ENCODE data around the gene NTF4. TPM values are rescaled to one million over a fixed set of nuclear protein-coding genes. Genes with fewer than 3 reads are reported as not detected.
"Not testable (repeated sequence)": the region's sequence is repeated elsewhere in the genome, so short reads cannot be mapped to it uniquely, and the experiment has no call there.

Gene NTF4
- total RNA-seq, 1 donor = not detected

DNA sequence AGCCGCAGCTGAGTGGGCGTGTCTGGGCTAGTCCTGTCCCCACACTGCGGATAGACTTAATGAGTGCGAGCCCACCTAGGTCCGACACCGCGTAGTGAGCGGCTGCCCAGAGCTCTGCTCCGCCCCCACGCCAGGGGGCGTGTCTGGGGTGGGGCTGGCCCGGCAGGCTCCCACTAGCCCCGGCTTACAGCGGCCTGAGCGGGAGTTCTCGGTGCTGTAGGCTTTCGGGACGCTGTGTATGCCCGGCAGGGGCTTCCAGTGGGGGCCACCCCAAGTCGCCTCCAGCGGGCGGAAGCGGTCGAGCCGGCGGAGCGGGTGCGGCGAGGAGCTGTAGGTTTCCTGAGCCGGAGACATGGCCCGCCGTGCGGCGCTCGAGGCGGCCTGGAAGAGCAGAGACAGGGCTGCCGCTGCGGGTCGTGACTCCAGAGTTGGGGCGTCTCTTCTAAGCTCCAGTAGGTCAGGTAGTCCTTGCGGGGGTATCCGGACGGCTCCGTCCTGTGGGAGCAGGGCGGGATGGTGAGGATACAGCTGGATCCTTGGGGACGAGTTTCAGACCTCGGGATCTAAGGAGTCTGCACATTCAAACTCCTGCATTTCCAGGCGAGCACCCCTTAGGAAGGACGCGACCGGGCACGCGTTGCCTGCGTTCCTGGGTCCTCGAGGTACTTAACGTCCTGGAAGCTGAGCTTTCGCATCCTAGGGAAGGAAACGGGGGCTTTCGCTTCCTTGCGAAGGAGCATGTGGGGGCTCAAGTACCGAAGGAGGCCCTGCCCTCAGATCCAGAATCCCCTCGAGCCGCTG, 8.3 kb downstream of the NTF4 start:
- H3K79me2 ChIP-seq (ENCODE audit: insufficient read depth, low read length) = peaks cover 14% of the 10 kb centered on the region
- H3K36me3 ChIP-seq (ENCODE audit: insufficient read depth, low read length) = no peaks in the 10 kb centered on the region
- peaks cover 3% of the 10 kb centered on the region for H4K20me1 ChIP-seq (ENCODE audit: insufficient read depth, low read length)
- peak overlapping the region; percentile 81 for H2AFZ ChIP-seq (ENCODE audit: low read length)
- peak; percentile 97 for DNase-seq (ENCODE audit: insufficient read length, low spot score, missing footprints)
- peak overlapping the region; percentile 86 for H3K4me2 ChIP-seq (ENCODE audit: insufficient read depth, low read length)
- H3K27ac ChIP-seq (ENCODE audit: low read depth, low read length) = no peak overlapping the region
- peaks cover 10% of the 10 kb centered on the region for H3K4me1 ChIP-seq (ENCODE audit: insufficient read depth, low read length)
- H3K9me3 ChIP-seq (ENCODE audit: low read depth, low read length) = no peaks in the 10 kb centered on the region
- TF ChIP-seq, protein P1, sequence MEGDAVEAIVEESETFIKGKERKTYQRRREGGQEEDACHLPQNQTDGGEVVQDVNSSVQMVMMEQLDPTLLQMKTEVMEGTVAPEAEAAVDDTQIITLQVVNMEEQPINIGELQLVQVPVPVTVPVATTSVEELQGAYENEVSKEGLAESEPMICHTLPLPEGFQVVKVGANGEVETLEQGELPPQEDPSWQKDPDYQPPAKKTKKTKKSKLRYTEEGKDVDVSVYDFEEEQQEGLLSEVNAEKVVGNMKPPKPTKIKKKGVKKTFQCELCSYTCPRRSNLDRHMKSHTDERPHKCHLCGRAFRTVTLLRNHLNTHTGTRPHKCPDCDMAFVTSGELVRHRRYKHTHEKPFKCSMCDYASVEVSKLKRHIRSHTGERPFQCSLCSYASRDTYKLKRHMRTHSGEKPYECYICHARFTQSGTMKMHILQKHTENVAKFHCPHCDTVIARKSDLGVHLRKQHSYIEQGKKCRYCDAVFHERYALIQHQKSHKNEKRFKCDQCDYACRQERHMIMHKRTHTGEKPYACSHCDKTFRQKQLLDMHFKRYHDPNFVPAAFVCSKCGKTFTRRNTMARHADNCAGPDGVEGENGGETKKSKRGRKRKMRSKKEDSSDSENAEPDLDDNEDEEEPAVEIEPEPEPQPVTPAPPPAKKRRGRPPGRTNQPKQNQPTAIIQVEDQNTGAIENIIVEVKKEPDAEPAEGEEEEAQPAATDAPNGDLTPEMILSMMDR (IDR thresholded peaks at IDR 0.05; ENCODE audit: extremely low read depth, low read depth, low read length) = no peak
- H3K27me3 ChIP-seq (ENCODE audit: insufficient read depth, low read length) = no peaks in the 10 kb centered on the region
- peak overlapping the region; percentile 81 for H3K4me3 ChIP-seq (ENCODE audit: insufficient read depth, low read length)

DNA sequence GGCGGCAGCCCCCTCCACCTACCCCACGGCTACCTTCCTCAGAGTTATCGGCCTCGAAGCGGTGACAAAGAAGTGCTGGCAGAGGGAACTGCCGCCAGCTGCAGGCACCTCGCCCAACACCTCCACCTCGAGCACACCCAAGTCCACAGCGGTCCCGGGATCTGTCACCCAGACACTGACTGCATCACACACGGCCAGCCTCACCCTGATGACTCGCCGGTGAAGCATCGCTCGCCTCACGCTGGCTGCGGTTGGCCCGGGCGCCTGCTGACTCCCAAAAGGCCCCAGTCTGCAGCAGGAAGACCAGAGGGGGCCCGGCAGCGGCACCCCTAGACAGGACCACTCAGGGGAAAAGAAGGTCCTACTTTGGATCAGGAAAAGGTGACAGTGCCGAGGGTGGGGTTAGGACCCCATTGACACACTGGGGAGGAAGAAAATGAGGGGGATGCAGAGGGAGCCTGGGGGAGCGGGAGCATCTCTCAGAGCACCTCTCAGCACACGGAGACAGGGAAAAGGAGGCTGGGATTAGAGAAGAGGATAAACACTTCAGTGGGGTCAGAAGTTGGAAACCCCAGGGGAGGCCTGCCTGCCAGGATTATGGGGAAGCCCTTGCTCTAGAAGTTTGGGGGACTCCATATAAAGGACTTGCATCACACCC, 14.1 kb downstream of the NTF4 start:
- not testable (repeated sequence) for H3K4me1 ChIP-seq (ENCODE audit: insufficient read depth, low read length); H3K9me3 ChIP-seq (ENCODE audit: low read depth, low read length); H3K27me3 ChIP-seq (ENCODE audit: insufficient read depth, low read length); H3K79me2 ChIP-seq (ENCODE audit: insufficient read depth, low read length); H3K4me3 ChIP-seq (ENCODE audit: insufficient read depth, low read length); H4K20me1 ChIP-seq (ENCODE audit: insufficient read depth, low read length); H3K36me3 ChIP-seq (ENCODE audit: insufficient read depth, low read length); H2AFZ ChIP-seq (ENCODE audit: low read length); H3K27ac ChIP-seq (ENCODE audit: low read depth, low read length)
- H3K4me2 ChIP-seq (ENCODE audit: insufficient read depth, low read length) = peak overlapping the region; percentile 33
- peak; percentile 96 for DNase-seq (ENCODE audit: insufficient read length, low spot score, missing footprints)

DNA sequence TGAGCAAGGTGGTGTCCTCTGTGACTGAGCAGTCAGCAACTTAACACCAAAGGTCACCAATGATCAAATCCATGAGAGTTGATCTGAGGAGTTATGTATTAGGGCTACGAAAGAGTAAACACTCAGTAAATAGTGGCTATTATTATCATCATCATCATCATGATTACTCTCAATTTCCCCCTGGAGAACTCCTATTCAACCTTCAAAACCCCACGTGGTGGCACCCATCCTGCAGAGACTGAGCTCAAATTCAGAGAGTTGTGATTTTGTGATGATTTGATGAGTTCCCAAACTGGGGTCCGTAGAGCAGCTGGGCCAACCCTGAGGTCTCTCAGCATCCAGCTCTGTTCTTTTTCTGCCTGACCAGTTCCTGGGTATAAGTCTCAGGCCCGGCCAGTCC, 14.8 kb downstream of the NTF4 start:
- H3K36me3 ChIP-seq (ENCODE audit: insufficient read depth, low read length); H3K79me2 ChIP-seq (ENCODE audit: insufficient read depth, low read length); H3K4me1 ChIP-seq (ENCODE audit: insufficient read depth, low read length); H3K4me3 ChIP-seq (ENCODE audit: insufficient read depth, low read length); H4K20me1 ChIP-seq (ENCODE audit: insufficient read depth, low read length); H3K27me3 ChIP-seq (ENCODE audit: insufficient read depth, low read length); H3K4me2 ChIP-seq (ENCODE audit: insufficient read depth, low read length); H2AFZ ChIP-seq (ENCODE audit: low read length); H3K9me3 ChIP-seq (ENCODE audit: low read depth, low read length); H3K27ac ChIP-seq (ENCODE audit: low read depth, low read length): not testable (repeated sequence)
- peak; percentile 9 for DNase-seq (ENCODE audit: insufficient read length, low spot score, missing footprints)

DNA sequence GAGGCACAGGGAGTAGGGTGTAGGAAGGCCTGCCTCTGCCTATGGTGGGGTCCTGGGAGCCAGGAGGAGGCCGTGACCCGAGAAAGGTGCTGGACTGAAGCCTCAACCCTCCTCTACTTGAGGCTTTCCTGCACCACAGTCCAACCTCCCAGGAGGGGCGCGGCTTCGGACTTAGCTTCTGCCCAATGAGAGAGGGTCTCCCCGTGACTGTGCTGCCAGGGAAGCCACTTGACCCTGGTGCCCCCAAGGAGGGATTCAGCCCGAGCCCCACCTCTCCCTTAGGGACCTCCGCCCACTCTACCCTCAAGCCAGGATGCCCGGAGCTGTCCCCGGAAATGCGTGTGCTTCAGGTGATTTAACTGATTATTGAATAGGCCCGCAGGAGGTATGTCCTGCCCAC, 15.6 kb downstream of the NTF4 start, which contains the start of gene CGB8:
TSS of gene CGB8 (minus strand) at position 101 of the 400 bp plus-strand sequence. CDS start 372 bp downstream, outside the sequence.
- H4K20me1 ChIP-seq (ENCODE audit: insufficient read depth, low read length); H3K27ac ChIP-seq (ENCODE audit: low read depth, low read length); H3K27me3 ChIP-seq (ENCODE audit: insufficient read depth, low read length); H3K36me3 ChIP-seq (ENCODE audit: insufficient read depth, low read length); DNase-seq (ENCODE audit: insufficient read length, low spot score, missing footprints); H3K79me2 ChIP-seq (ENCODE audit: insufficient read depth, low read length); H3K4me3 ChIP-seq (ENCODE audit: insufficient read depth, low read length); H3K9me3 ChIP-seq (ENCODE audit: low read depth, low read length); H3K4me1 ChIP-seq (ENCODE audit: insufficient read depth, low read length); H3K4me2 ChIP-seq (ENCODE audit: insufficient read depth, low read length); H2AFZ ChIP-seq (ENCODE audit: low read length): not testable (repeated sequence)

DNA sequence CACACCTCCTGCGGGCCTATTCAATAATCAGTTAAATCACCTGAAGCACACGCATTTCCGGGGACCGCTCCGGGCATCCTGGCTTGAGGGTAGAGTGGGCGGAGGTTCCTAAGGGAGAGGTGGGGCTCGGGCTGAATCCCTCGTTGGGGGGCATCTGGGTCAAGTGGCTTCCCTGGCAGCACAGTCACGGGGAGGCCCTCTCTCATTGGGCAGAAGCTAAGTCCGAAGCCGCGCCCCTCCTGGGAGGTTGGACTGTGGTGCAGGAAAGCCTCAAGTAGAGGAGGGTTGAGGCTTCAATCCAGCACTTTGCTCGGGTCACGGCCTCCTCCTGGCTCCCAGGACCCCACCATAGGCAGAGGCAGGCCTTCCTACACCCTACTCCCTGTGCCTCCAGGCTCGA, 21.1 kb downstream of the NTF4 start, which contains the start of gene CGB5:
TSS of gene CGB5 (plus strand) at position 301 of the 400 bp plus-strand sequence. CDS start 362 bp downstream, outside the sequence.
- DNase-seq (ENCODE audit: insufficient read length, low spot score, missing footprints); H3K9me3 ChIP-seq (ENCODE audit: low read depth, low read length); H3K36me3 ChIP-seq (ENCODE audit: insufficient read depth, low read length): not testable (repeated sequence)

DNA sequence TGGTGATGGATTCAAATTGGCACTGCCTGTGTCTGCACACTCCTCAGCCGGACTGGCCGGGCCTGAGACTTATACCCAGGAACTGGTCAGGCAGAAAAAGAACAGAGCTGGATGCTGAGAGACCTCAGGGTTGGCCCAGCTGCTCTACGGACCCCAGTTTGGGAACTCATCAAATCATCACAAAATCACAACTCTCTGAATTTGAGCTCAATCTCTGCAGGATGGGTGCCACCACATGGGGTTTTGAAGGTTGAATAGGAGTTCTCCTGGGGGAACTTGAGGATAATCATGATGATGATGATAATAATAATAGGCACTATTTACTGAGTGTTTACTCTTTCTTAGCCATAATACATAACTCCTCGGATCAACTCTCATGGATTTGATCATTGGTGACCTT, 22.0 kb downstream of the NTF4 start:
- H2AFZ ChIP-seq (ENCODE audit: low read length); H3K4me2 ChIP-seq (ENCODE audit: insufficient read depth, low read length); H3K9me3 ChIP-seq (ENCODE audit: low read depth, low read length); H3K36me3 ChIP-seq (ENCODE audit: insufficient read depth, low read length); H3K4me1 ChIP-seq (ENCODE audit: insufficient read depth, low read length); H4K20me1 ChIP-seq (ENCODE audit: insufficient read depth, low read length); H3K79me2 ChIP-seq (ENCODE audit: insufficient read depth, low read length); H3K27ac ChIP-seq (ENCODE audit: low read depth, low read length); H3K27me3 ChIP-seq (ENCODE audit: insufficient read depth, low read length); H3K4me3 ChIP-seq (ENCODE audit: insufficient read depth, low read length): not testable (repeated sequence)
- DNase-seq (ENCODE audit: insufficient read length, low spot score, missing footprints) = peak; percentile 0

More for the DNA sequence above, 21.1 kb downstream of the NTF4 start, which contains the start of gene CGB5:
- not testable (repeated sequence) for H3K79me2 ChIP-seq (ENCODE audit: insufficient read depth, low read length); H3K27ac ChIP-seq (ENCODE audit: low read depth, low read length); H3K27me3 ChIP-seq (ENCODE audit: insufficient read depth, low read length); H2AFZ ChIP-seq (ENCODE audit: low read length); H3K4me3 ChIP-seq (ENCODE audit: insufficient read depth, low read length); H3K4me1 ChIP-seq (ENCODE audit: insufficient read depth, low read length); H4K20me1 ChIP-seq (ENCODE audit: insufficient read depth, low read length); H3K4me2 ChIP-seq (ENCODE audit: insufficient read depth, low read length)

Measured in osteoblast (primary cell).